Neural cell (in vitro differentiated cells): Measurements from ENCODE around the gene TANGO6. TPM values are rescaled to one million over a fixed set of nuclear protein-coding genes. Genes with fewer than 3 reads are reported as not detected.

ENCODE experiments used
- H2AFZ ChIP-seq: fragments of 200-600, 300-800 bp; sonication (generic), shearing (Covaris generic); 2 replicates; pipeline ENCODE4 v1.6.0; 2014; ENCODE audit warnings: low read depth, mild to moderate bottlenecking, antibody characterized with exemption, low read length, moderate library complexity
- H3F3A ChIP-seq: fragments of 200-600 bp; shearing (Covaris generic); 2 replicates; pipeline ENCODE4 v1.6.1; 2016; ENCODE audit warnings: mild to moderate bottlenecking, moderate library complexity, mixed read lengths, antibody characterized with exemption, low read length; ENCODE audit not compliant: insufficient read depth, poor library complexity, severe bottlenecking
- H3K27ac ChIP-seq: fragments of 200-600, 300-800 bp; sonication (generic), shearing (Covaris generic); 2 replicates; pipeline ENCODE4 v1.5.1; 2014; ENCODE audit warnings: mild to moderate bottlenecking, low read length, moderate library complexity
- H3K27me3 ChIP-seq: fragments of 300-800, 200-600 bp; sonication (generic), shearing (Covaris generic); 2 replicates; pipeline ENCODE4 v1.6.0; 2014; ENCODE audit warnings: mild to moderate bottlenecking, low read depth, low read length, moderate library complexity; ENCODE audit not compliant: insufficient read depth
- H3K36me3 ChIP-seq: fragments of 300-800, 200-600 bp; sonication (generic), shearing (Covaris generic); 2 replicates; pipeline ENCODE4 v1.5.1; 2014; ENCODE audit warnings: mild to moderate bottlenecking, antibody characterized with exemption, low read length, moderate library complexity; ENCODE audit not compliant: insufficient read depth
- H3K4me2 ChIP-seq: fragments of 300-800, 200-600 bp; sonication (generic), shearing (Covaris generic); 2 replicates; pipeline ENCODE4 v1.6.0; 2014; ENCODE audit warnings: mild to moderate bottlenecking, low read length
- H3K4me3 ChIP-seq: fragments of 300-800, 200-600 bp; sonication (generic), shearing (Covaris generic); 2 replicates; pipeline ENCODE4 v1.5.1; 2014; ENCODE audit warnings: mild to moderate bottlenecking, low read length, moderate library complexity
- H3K79me2 ChIP-seq: fragments of 200-600 bp; shearing (Covaris generic); replicated peaks from 2 replicates; pipeline ENCODE4 v1.6.0; 2014; ENCODE audit warnings: mild to moderate bottlenecking, low read length, moderate library complexity; ENCODE audit not compliant: insufficient read depth
- H3K9ac ChIP-seq: fragments of 300-800, 200-600 bp; sonication (generic), shearing (Covaris generic); 2 replicates; pipeline ENCODE4 v1.6.1; 2016; ENCODE audit warnings: mild to moderate bottlenecking, low read length, mixed read lengths
- H3K9me2 ChIP-seq: fragments of 200-600 bp; shearing (Covaris generic); 2 replicates; pipeline ENCODE4 v1.6.1; 2016; ENCODE audit warnings: mild to moderate bottlenecking, low read length, mixed read lengths; ENCODE audit not compliant: insufficient read depth
- H3K9me3 ChIP-seq: fragments of 200-600, 300-800 bp; sonication (generic), shearing (Covaris generic); 2 replicates; pipeline ENCODE4 v1.6.1; 2016; ENCODE audit warnings: mild to moderate bottlenecking, mixed run types, low read length, moderate library complexity, mixed read lengths
- H4K20me1 ChIP-seq: fragments of 200-600 bp; shearing (Covaris generic); 2 replicates; pipeline ENCODE4 v1.6.1; 2016; ENCODE audit warnings: mild to moderate bottlenecking, mixed run types; ENCODE audit not compliant: insufficient read depth
- EZH2 ChIP-seq: fragments of 200-600, 300-800 bp; shearing (Covaris generic), sonication (generic); IDR thresholded peaks from 2 replicates; pipeline ENCODE4 v1.6.1; 2014; ENCODE audit warnings: antibody characterized with exemption, low read length, borderline replicate concordance, mild to moderate bottlenecking; ENCODE audit not compliant: insufficient read depth, poor library complexity, severe bottlenecking
- SMC3 ChIP-seq: fragments of 450-650 bp; conservative IDR thresholded peaks from 2 replicates; pipeline ENCODE4 v1.6.1; 2014; ENCODE audit warnings: antibody characterized with exemption, mild to moderate bottlenecking, moderate library complexity; ENCODE audit not compliant: poor library complexity
- polyA plus RNA-seq: library from polyadenylated mRNA; depleted of rRNA; stranded (reverse); fragments of >200 nt; gene quantifications from 2 replicates; pipeline ENCODE4 v1.2.3, GENCODE V29; 2014
- TF ChIP-seq, protein P1 (sequence below): IDR thresholded peaks from 2 replicates; pipeline ENCODE4 v1.6.1; 2012; ENCODE audit warnings: borderline replicate concordance
- TF ChIP-seq, protein P2 (sequence below): fragments of 450-650 bp; IDR thresholded peaks from 2 replicates; pipeline ENCODE4 v1.5.1; 2014; ENCODE audit warnings: antibody characterized with exemption, mild to moderate bottlenecking, moderate library complexity; ENCODE audit not compliant: poor library complexity, severe bottlenecking

TANGO6 gene
- polyA plus RNA-seq, 1 donor from 2014 or later, result 9.5 TPM

- Histone ChIP-seq H4K20me1 (no peaks in the 10 kb centered on the region), H3K4me3 (no peak overlapping the region), H3K9me3 (no peaks in the 10 kb centered on the region), H3F3A (no peaks in the 10 kb centered on the region), H3K9ac (no peak overlapping the region), H3K27ac (no peak overlapping the region), H3K4me2 (no peak overlapping the region), H3K27me3 (no peaks in the 10 kb centered on the region), H2AFZ (no peak overlapping the region), H3K9me2 (no peaks in the 10 kb centered on the region), H3K36me3 (no peaks in the 10 kb centered on the region), H3K79me2 (no peaks in the 10 kb centered on the region)
- TF ChIP-seq, protein P1, sequence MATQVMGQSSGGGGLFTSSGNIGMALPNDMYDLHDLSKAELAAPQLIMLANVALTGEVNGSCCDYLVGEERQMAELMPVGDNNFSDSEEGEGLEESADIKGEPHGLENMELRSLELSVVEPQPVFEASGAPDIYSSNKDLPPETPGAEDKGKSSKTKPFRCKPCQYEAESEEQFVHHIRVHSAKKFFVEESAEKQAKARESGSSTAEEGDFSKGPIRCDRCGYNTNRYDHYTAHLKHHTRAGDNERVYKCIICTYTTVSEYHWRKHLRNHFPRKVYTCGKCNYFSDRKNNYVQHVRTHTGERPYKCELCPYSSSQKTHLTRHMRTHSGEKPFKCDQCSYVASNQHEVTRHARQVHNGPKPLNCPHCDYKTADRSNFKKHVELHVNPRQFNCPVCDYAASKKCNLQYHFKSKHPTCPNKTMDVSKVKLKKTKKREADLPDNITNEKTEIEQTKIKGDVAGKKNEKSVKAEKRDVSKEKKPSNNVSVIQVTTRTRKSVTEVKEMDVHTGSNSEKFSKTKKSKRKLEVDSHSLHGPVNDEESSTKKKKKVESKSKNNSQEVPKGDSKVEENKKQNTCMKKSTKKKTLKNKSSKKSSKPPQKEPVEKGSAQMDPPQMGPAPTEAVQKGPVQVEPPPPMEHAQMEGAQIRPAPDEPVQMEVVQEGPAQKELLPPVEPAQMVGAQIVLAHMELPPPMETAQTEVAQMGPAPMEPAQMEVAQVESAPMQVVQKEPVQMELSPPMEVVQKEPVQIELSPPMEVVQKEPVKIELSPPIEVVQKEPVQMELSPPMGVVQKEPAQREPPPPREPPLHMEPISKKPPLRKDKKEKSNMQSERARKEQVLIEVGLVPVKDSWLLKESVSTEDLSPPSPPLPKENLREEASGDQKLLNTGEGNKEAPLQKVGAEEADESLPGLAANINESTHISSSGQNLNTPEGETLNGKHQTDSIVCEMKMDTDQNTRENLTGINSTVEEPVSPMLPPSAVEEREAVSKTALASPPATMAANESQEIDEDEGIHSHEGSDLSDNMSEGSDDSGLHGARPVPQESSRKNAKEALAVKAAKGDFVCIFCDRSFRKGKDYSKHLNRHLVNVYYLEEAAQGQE, result no peak
- TF ChIP-seq EZH2 (no peak), SMC3 (no peak)
Observed at GRCh38 chr16:69078073-69078472, 234.7 kb downstream of the TANGO6 start.

- Histone ChIP-seq H3K9me3 (no peaks in the 10 kb centered on the region), H3K27me3 (no peaks in the 10 kb centered on the region), H3K36me3 (no peaks in the 10 kb centered on the region), H2AFZ (no peak overlapping the region), H3F3A (no peaks in the 10 kb centered on the region), H3K4me2 (no peak overlapping the region), H3K9ac (no peak overlapping the region), H3K79me2 (no peaks in the 10 kb centered on the region), H3K9me2 (no peaks in the 10 kb centered on the region), H3K4me3 (no peak overlapping the region), H3K27ac (no peak overlapping the region), H4K20me1 (no peaks in the 10 kb centered on the region)
- TF ChIP-seq, protein P2, sequence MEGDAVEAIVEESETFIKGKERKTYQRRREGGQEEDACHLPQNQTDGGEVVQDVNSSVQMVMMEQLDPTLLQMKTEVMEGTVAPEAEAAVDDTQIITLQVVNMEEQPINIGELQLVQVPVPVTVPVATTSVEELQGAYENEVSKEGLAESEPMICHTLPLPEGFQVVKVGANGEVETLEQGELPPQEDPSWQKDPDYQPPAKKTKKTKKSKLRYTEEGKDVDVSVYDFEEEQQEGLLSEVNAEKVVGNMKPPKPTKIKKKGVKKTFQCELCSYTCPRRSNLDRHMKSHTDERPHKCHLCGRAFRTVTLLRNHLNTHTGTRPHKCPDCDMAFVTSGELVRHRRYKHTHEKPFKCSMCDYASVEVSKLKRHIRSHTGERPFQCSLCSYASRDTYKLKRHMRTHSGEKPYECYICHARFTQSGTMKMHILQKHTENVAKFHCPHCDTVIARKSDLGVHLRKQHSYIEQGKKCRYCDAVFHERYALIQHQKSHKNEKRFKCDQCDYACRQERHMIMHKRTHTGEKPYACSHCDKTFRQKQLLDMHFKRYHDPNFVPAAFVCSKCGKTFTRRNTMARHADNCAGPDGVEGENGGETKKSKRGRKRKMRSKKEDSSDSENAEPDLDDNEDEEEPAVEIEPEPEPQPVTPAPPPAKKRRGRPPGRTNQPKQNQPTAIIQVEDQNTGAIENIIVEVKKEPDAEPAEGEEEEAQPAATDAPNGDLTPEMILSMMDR, result no peak
- TF ChIP-seq, protein P1, result no peak
Observed at GRCh38 chr16:69079697-69080096, 236.4 kb downstream of the TANGO6 start.
